ENCODE results near the gene CACNA1S. TPM values are rescaled to one million over a fixed set of nuclear protein-coding genes. Genes with fewer than 3 reads are reported as not detected.

The CACNA1S gene
- total and polyA plus RNA-seq, 2 of the 4 experiments (the other 2 are of a cell fraction), result not detected

DNA sequence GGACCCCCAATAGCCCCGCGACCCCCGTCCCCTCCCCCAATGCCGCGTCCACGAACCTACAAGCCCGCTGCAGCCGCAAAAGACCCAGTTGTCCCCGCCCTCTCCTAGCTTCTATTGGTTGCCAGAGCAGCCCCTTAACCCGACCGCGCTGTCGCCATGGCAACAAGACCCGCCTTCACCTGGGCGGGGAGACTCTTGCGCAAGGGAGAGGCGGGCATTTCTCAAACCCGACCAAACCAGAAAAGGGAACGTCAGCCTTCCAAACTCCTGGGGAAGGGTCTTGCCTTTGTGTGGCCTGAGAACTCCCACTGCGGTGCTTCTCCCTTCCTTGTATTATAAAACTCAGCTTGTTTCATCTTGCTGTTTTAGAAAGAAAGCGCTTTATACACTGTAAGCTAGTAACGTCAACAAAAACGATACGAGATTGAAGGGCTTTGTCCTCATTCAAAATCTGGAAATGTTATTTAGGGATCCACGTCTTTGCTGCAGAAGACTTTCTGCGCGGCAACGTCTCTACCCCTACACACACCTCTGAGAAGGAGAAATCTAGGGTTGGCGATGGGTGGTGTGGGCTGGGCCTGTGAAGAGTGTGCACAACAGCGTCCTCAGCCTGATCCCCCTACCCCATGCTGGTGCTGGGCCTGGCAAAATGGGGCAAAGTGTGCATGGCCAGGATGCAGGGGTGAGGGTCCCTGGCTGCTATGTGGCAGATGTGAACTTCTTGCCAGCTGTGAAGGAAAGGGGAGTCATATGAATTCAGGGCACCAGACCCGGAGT, 42.4 kb upstream of the CACNA1S start, which contains the start of gene TMEM9:
Gene TMEM9 (minus strand): TSS at position 86 of the 777 bp plus-strand sequence. CDS start 551 bp downstream, outside the sequence.
- Histone ChIP-seq H3K4me1 (ENCODE audit: control insufficient read depth, insufficient read depth, low read length) (no peaks in the 10 kb centered on the region), H3K23ac (ENCODE audit: low read depth, low read length) (peak within 1 kb of the TSS; percentile 35), H3K9me3 (ENCODE audit: control insufficient read depth, insufficient read depth, low read length) (no peaks in the 10 kb centered on the region), H4K20me1 (ENCODE audit: insufficient read depth, low read length) (no peaks in the 10 kb centered on the region), H3K27ac (ENCODE audit: insufficient read depth, low read length) (peak within 1 kb of the TSS; percentile 72), H3K18ac (ENCODE audit: low read depth, low read length) (peak within 1 kb of the TSS; percentile 67), H3K9ac (ENCODE audit: low read depth, low read length) (peak within 1 kb of the TSS; percentile 73), H2BK15ac (ENCODE audit: low read depth, low read length) (no peak within 1 kb of the TSS), H4K8ac (ENCODE audit: low read depth in 2 of 2, low read length in 2 of 2) (peak within 1 kb of the TSS; percentile 88 to 91), H3K56ac (ENCODE audit: extremely low read depth, insufficient read depth, low read length) (0 out of 2 replicates have a peak within 1 kb of the TSS, but pooled peaks have one; percentile 34), H3K4ac (ENCODE audit: low read depth, low read length) (peak within 1 kb of the TSS; percentile 75), H2AK9ac (replicated peaks; ENCODE audit: low read depth, low read length, poor library complexity) (peak within 1 kb of the TSS; percentile 48), H3K27me3 (ENCODE audit: control insufficient read depth, insufficient read depth, low read length) (peaks cover 23% of the 10 kb centered on the region), H3K4me3 (ENCODE audit: insufficient read depth, low read depth, low read length) (peak within 1 kb of the TSS; percentile 69), H2BK120ac (ENCODE audit: low read depth, low read length) (peak within 1 kb of the TSS; percentile 33), H3K14ac (replicated peaks; ENCODE audit: low read depth, low read length) (peak within 1 kb of the TSS; percentile 92), H2BK20ac (ENCODE audit: low read depth, low read length) (peak within 1 kb of the TSS; percentile 50; the same call in 1 of the 2 replicates), H3K79me1 (ENCODE audit: low read depth in 1 of 2, low read length in 2 of 2) (peaks cover 15 to 26% of the 10 kb centered on the region in 2 experiments; a peak in 3 of 4 replicates), H3K4me2 (ENCODE audit: low read depth, low read length) (peak within 1 kb of the TSS; percentile 97), H3K9me1 (ENCODE audit: insufficient read depth, low read length) (peaks cover 9% of the 10 kb centered on the region; the same call in 1 of the 2 replicates), H2AK5ac (ENCODE audit: low read depth, low read length) (peak within 1 kb of the TSS; percentile 78), H2AFZ (replicated peaks; ENCODE audit: low read length, poor library complexity) (peak within 1 kb of the TSS; percentile 95), H4K5ac (ENCODE audit: low read depth, low read length) (peak within 1 kb of the TSS; percentile 89), H4K91ac (ENCODE audit: insufficient read depth, low read depth, low read length) (peak within 1 kb of the TSS; percentile 67), H3K36me3 (ENCODE audit: control insufficient read depth, insufficient read depth, low read length) (peaks cover 15% of the 10 kb centered on the region), H2BK5ac (ENCODE audit: low read depth, low read length, poor library complexity, severe bottlenecking) (peak within 1 kb of the TSS; percentile 38)
- no TSS peak for BruUV-seq (replicated peaks)
- 0% methylated on average over 4 of the region's 31 CpGs; no CpG with 5 or more reads in 1 of the 2 experiments for WGBS, 2 experiments (ENCODE audit: extremely low coverage in 2 of 2, insufficient read length in 1 of 2)
- DNase-seq, result peak; percentile 91
- POLR2A ChIA-PET (ENCODE audit: unreplicated experiment), result no interaction called here
- TF ChIP-seq MAZ (IDR thresholded peaks at IDR 0.05; ENCODE audit: borderline replicate concordance, low read depth, low read length) (peak; percentile 77; the same call in 1 of the 2 replicates), FOS (IDR thresholded peaks at IDR 0.05; ENCODE audit: low read depth, low read length) (no peak), SMC3 (IDR thresholded peaks at IDR 0.05; ENCODE audit: low read depth, low read length) (no peak), CHD1 (IDR thresholded peaks at IDR 0.05; ENCODE audit: low read depth, low read length) (no peak), CEBPB (IDR thresholded peaks at IDR 0.05; ENCODE audit: low read depth, low read length) (peak; percentile 100), RFX5 (IDR thresholded peaks at IDR 0.05; ENCODE audit: low read depth, low read length) (no peak)
- ATAC-seq (ENCODE audit: low read depth), result peak; percentile 98
- intact Hi-C loops (cut with micrococcal nuclease), result loop anchor here (1.0 kb wide), 1 partner anchor 17 kb away; no protein-coding TSS in a partner anchor
- dilution Hi-C loops (cut with HindIII; ENCODE audit: low sequenced_read_pairs, unreplicated experiment), result no loop called here
- CTCF ChIA-PET, result interaction anchor here (1.0 to 1.6 kb wide), 2 partner anchors 13 to 69 kb away, joined by 4 read pairs; no protein-coding TSS in a partner anchor
- in situ Hi-C loops (cut with MboI; ENCODE audit: low sequenced_read_pairs), result no loop called here

All from IMR-90 (cell line).